Stimulated activated CD4-positive, alpha-beta T cell treated with anti-CD3 and anti-CD28 coated beads, Interleukin-15, amount 100 ng/mL, for 24 hours (primary cell): ENCODE data around the gene AFAP1L2.

ENCODE experiments used
- DNase-seq: peaks from one replicate; pipeline ENCODE4 v3.0.0-alpha.2; 2020

AFAP1L2 gene

GRCh38 chr10:114412907-114413797, 8.8 kb upstream of the AFAP1L2 start:
- DNase-seq = no peak

GRCh38 chr10:114408968-114409444, 4.7 kb upstream of the AFAP1L2 start:
- no peak for DNase-seq

DNA sequence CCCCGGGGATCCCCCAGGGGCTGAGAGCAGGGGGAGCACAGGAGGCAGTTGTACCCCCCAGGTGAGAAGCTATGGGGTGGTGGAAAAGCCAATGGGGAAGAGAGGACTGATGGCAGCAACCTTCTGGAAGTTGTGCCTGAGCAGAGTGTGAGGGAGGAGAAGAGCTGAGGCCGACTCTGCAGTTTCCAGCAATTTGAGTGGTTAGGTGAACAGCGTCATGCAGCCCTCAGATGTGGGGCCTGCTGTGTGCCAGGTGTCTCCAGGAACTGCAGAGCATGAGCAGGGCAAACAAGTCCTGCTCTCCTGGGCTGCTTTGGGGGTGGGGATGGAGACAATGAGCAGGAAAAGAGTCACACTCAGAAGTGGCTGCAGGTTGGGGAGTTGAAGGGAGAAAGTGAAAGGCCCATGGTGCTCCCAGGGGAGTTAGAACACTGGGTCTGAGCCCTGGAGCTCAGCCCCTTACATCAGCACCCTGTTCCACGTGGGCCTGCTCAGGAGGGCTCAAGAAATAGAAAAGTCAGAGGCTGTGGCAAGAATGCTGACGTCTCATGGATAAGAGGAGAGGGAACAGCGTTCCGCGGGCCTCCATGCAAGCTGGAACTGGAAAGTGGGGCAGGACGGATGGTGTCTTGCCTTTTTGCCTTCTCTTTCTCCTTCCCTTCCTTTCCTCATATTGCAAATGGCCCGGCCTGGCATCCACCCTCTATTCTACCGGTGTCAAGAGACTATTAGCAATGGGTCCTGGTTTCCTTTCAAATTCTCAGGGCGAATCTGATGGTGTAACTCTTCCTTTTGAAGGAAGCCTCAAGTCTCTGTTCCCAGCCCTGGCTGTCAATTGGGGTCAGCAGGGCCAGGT, 4.0 kb upstream of the AFAP1L2 start:
- no peak for DNase-seq

DNA sequence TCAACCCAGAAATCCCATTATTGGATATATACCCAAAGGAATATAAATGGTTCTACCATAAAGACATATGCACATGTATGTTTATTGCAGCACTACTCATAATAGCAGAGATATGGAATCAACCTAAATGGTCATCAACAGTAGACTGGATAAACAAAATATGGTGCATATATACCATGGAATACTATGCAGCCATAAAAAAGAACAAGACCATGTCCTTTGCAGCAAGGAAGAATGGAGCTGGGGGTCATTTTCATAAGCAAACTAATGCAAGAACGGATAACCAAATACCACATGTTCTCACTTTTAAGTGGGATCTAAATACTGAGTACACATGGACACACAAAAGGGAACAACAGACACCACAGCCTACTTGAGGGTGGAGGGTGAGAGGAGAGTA, 2.2 kb upstream of the AFAP1L2 start:
- no peak for DNase-seq

DNA sequence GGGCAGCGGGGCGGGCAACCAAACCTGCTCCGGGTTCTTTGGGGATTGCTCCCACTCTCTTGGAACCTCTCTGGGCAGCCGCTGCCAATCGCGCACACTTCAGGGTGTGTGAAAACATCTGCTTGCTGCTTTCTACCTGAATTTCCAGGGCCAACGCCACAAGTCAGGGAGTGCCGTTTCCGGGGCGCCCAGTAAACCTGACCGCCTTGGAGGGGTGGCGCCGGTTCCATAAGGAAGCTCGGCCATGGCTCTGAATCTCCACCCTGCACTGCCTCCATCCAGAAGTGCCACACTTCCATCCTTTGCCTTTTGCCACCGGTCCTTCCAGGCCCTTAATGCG, 679 bp upstream of the AFAP1L2 start:
- no peak for DNase-seq

- peak; percentile 15 for DNase-seq
These were observed 651 bp downstream of the AFAP1L2 start for GRCh38 chr10:114403541-114404161.

GRCh38 chr10:114402871-114403540, 1.3 kb downstream of the AFAP1L2 start:
- DNase-seq = no peak

DNA sequence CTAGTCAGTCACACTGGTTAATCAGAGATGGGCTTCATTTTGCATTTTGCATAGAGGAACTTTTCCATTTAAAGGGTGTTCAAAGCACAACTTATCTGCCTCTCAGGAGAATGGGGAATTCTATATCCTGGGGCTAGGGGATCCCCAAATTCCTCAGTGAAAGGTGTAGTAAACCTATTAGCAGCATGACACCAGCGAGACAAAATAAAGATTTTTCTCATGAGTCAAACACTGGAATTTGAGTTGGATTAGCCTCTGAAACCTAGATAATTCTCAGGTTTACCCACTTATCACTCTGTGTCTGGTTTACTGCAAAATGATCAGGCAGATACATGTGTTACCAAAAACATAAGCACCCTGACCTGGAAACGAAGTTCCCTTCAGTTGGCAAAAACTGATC, 2.1 kb downstream of the AFAP1L2 start:
- no peak for DNase-seq

DNA sequence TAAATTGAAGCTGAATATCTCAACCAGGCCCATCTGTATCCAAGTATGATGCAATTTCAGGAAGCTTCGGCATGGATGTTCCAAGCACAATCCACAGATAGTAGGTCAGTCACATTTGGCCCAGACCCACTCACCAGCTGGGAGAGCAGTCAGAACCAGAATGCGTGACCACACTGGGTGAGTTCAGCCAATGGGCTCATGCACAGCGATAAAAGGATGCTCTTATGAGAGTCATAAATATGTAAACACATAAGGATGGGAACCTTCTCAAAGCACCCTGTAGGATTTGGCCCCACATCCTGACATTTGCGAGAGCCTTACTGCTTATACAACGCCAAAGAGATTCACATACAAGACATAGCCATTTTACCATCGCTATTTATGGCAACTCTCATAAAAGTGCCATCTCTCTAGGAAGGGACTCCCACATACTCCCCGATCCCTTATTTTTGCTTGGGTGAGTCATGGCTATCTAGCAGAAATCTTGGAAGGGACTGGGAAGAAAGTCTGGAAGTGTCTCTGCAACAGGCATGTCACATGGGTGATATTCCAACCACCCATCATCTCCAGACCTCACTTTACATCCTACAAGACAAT, 3.0 kb downstream of the AFAP1L2 start:
- no peak for DNase-seq

GRCh38 chr10:114400091-114400490, 4.2 kb downstream of the AFAP1L2 start:
- no peak for DNase-seq

DNA sequence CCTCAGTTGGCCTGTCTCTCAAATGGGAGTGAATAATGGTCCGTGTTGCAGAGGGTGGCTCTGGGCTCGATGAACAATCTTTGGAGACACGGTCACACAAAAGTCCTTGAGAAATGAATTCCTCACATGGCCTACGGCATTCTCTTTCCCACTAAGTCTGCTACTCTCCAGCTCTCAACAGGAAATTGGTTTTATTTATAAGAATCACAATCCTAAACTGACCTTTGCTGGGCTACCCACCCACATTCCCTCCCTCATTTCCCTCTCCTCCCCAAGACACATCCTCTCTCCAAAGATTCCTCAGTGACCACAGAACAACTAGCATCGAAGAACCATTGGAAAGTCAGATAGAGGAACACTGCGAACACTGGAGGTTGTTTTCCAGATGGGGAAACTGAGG, 4.7 kb downstream of the AFAP1L2 start:
- no peak for DNase-seq

DNA sequence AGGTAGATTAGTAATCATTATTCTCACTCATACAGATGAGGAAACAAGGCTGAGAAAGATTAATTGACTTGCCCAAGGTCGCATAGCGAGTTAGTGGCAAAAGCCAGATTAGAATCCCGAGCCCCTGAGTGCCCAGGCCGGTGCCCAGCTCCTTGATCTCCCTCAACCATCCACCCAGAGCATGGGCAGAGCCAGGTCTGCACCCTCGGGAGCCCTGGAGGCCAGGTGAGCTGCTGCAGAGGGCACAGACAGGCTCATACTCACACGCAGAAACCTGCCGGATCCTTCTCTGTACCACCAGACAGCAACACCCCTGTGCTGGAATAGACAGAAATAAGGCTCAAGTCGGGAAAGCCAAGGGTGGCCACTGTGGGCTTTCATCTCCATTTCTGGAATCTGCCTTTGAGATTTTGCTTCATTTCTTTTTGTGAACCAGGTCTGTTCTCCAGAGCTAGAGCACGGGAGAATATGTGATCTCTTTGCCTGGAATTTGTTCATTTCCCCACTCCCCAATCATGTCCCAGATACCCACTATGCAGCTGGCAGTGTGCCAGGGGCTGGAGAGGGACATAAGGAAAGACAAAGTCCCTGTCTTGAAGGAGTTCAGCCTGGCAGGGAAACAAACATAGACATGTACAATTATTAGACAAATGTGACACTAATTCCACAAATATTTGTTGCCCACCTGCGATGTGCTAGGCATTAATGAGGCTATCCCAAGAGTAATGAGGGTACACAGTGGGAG, 5.5 kb downstream of the AFAP1L2 start:
- no peak for DNase-seq

DNA sequence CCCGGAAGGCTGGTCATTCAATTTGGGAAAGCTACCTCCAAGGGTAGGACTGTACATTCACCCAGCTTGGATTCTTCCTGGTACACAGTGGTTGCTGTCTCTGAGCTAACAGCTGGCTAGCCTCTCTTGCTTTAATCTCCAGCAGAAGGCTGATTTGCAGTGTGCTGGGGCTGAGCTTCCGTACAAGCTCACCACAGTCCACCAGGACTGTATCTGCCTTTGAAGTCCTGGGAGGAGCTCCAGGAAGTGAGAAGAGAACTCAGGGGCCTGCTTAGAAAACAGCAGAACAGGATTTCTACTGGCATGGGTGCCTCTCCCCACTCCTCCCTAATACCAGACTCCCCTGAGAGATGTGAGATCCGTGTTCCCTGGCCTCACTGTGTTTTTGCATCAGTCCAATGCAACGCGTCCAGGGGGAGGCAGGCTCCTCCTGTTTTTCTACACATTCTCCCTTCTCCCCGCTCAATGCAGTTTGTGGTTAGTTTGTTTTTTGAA, 6.6 kb downstream of the AFAP1L2 start:
- DNase-seq = no peak

- DNase-seq = no peak
These were observed 7.8 kb downstream of the AFAP1L2 start for GRCh38 chr10:114396464-114396863.

GRCh38 chr10:114395366-114396022, 8.8 kb downstream of the AFAP1L2 start:
- no peak for DNase-seq

DNA sequence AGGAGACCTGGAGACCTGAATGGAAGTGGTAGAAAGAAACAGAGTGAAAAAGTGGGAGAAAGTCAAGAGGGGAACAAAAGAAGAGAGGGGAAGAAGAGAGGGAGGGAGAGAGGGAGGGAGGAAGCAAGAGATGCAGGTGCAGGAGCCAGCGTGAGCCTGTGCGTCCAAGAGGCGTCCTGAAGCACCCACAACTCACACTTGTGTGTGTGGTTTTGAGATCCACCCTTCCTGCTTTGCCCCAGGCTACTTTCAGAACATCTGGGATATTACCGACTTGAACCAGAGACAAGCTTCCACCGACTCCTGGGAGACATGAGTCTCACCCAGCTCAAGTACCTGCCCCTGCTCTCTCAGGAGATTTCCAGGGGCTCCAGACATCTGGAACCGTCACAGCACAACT, 9.8 kb downstream of the AFAP1L2 start:
- no peak for DNase-seq

GRCh38 chr10:114393886-114394285, 10.4 kb downstream of the AFAP1L2 start:
- no peak for DNase-seq

- no peak for DNase-seq
These were observed 10.8 kb downstream of the AFAP1L2 start for GRCh38 chr10:114393482-114393881.

DNA sequence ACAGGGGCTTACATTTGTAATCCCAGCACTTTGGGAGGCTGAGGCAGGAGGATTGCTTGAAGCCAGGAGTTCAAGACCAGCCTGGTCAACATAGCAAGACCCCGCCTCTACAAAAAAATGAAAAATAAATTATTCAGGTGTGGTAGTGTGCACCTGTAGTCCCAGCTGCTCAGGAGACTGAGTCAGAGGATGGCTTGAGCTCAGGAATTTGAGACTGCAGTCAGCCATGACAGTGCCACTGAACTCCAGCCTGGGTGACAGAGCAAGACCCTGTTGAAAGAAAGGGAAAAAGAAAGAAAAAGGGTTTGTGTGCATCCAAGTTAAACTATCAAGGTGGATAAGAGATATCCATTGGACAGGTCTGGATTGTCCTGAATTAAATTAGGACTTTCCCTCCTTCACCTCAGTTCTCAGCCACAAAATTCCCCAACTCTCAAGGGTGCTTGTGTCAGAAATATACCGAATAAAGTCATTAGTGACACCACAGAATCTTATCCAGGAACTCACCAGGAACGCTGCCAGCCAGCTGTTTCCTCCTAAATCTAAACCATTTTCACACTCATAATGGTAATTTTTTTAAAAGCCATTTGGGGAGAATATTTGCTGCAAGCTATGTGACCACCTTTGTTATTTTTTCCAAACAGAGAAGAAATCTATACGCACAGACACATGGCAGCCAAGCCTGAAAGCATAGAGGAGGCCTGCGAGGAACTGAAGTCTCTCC, 12.0 kb downstream of the AFAP1L2 start:
- no peak for DNase-seq

DNA sequence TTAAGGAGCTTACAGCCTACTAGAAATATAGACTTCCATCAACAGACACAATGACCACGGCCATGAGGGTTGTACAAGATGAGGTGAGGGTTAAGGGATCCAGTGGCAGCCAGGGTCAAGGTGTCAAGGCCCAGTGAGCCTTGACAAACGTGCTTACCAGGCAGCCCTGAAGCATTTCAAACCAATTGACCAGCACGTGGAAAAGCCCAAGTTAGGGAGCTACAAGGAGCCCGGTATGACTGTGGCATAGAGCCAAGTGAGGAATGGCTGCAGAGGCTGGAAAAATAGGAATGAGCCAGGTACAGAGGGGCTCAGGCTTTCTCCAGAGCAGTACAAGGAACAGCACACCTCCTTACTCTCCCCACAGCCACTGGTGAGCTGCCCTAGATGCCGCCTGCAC, 12.7 kb downstream of the AFAP1L2 start:
- no peak for DNase-seq
